Renal cortical epithelial cell (primary cell): ENCODE measurements around the gene VWA8. TPM values are rescaled to one million over a fixed set of nuclear protein-coding genes. Genes with fewer than 3 reads are reported as not detected.

Source experiments
- DNase-seq: peaks from one replicate; pipeline ENCODE4 v3.0.0-alpha.2; 2011; ENCODE audit warnings: low read depth
- total RNA-seq: library from RNA; depleted of rRNA; stranded (reverse); fragments of >200 nt; gene quantifications from 2 replicates; pipeline ENCODE4 v1.2.3, GENCODE V29; 2014

VWA8 gene
- total RNA-seq, 1 donor from 2014 or later = 45.4 TPM

- DNase-seq = no peak
Observed at GRCh38 chr13:41520016-41520659, 440.8 kb downstream of the VWA8 start.

Other genes starting within 250 kb of the VWA8 start
- gene DGKH, start 87.5 kb upstream of the VWA8 start, total RNA-seq = 18.1 and 65.0 TPM in 2 replicates